GM12872 (cell line): ENCODE data around the gene TINAGL1.

Source experiments
- TF ChIP-seq, protein P1 (sequence below): IDR thresholded peaks from 3 replicates; pipeline ENCODE4 v1.5.1; 2011; ENCODE audit warnings: low read depth, mild to moderate bottlenecking, low read length, moderate library complexity; ENCODE audit not compliant: insufficient read depth

The TINAGL1 gene

DNA sequence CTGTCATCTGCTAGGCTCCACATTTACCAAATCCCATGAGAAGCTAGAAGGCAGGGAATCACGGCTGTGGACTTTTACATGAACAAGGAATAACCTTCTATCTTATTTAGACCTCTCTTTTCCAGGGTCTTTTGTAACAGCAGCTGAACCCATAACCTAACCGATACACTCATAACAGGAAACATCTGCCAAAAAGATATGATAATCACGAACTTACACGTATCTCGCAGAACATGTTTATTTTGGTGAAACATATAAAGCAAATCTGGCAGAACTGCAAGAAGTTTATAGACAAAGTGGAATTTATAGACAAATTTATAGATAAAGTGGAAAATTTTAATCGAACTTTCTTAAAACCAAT is 20.4 kb downstream of the TINAGL1 start:
- TF ChIP-seq, protein P1, sequence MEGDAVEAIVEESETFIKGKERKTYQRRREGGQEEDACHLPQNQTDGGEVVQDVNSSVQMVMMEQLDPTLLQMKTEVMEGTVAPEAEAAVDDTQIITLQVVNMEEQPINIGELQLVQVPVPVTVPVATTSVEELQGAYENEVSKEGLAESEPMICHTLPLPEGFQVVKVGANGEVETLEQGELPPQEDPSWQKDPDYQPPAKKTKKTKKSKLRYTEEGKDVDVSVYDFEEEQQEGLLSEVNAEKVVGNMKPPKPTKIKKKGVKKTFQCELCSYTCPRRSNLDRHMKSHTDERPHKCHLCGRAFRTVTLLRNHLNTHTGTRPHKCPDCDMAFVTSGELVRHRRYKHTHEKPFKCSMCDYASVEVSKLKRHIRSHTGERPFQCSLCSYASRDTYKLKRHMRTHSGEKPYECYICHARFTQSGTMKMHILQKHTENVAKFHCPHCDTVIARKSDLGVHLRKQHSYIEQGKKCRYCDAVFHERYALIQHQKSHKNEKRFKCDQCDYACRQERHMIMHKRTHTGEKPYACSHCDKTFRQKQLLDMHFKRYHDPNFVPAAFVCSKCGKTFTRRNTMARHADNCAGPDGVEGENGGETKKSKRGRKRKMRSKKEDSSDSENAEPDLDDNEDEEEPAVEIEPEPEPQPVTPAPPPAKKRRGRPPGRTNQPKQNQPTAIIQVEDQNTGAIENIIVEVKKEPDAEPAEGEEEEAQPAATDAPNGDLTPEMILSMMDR, result no peak

DNA sequence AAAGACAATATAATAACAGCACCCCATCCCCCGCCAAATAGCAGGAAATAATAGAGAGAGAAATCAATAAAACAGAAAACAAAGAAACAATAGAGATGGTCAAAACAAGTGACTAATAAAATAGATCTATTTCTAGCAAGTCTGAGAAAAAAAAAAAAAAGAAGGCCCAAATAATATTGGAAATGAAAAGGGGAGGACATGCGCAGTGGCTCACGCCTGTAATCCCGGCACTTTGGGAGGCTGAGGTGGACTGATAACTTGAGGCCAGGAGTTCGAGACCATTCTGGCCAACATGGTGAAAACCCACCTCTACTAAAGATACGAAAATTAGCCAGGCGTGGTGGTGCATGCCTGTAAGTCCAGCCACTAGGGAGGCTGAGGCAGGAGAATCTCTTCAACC is 22.7 kb downstream of the TINAGL1 start:
- TF ChIP-seq, protein P1, result no peak

DNA sequence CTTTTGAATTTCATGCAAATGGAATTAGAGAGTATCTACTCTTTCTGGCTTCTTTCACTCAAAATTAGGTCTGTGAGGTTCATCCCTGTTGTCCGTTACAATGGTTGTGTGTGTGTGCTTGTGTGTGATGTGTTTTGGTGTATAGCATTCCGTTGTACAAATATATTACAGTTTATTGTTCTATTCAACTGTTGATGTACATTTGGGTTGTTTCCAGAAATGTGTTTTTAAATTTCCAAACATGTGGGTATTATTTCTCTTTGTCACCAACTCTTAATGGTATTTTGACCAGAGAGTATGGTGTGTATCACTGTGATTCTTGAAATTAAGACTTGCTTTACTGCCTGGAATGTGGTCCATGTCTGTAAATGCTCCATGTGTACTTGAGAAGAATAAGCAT is 24.3 kb downstream of the TINAGL1 start:
- TF ChIP-seq, protein P1, result no peak

DNA sequence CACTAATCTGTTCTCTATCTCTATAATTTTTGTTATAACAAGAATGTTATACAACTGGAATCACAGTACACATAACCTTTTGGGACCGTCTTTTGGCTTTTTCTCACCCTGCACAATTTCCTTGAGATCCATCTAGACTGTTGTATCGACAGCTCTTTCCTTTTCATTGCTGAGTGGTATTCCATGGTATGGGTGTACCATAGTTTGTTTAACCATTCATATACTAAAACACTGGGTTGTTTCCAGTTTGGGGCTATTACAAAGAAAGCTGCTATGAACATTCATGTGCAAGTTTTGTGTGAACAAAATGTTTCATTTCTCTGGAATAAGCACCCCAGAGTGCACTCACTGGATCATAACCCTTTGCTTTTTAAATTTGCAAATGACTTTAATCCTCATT is 25.8 kb downstream of the TINAGL1 start:
- TF ChIP-seq, protein P1, result no peak

DNA sequence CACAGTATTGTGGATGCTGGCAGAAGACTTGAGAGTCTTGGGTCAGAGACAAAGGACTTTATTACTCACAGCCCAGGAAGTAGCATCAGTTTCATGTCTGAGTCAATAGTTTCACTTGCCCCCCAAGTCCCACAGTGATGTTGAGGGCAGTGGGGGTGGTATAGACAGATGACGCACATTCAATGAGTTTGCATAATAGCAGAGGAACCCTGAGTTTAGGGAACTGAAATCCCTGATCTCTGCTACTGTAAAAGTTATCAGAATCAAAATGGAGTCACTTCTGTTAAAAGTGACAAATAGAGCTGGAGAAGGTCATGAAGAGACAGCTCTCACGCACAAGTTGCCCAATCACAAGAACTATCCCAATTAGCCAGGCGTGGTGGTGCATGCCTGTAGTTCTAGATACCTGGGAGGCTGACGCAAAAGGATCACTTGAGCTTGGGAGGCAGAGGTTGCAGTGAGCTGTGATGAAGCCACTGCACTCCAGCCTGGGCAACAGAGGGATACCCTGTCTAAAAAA is 29.7 kb downstream of the TINAGL1 start:
- TF ChIP-seq, protein P1, result no peak

DNA sequence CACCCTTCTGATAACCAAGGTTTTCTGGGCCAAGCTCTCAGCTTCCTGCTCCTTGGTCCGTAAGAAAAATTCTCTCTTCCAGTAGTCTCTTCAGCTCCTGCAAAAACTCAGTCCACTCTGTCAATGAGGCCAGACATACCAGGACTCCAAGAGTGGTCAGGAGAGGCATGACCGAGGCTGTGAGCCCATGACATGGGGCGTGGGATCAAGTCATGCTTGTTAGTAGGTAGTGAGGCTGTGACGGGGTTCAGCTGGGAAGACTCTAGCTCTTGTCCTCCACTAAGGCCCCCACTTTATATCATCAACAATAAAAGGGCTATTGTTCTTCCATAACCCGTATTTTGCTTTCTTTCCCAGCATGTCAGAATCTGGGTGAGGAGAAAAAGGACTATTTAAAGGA is 31.0 kb downstream of the TINAGL1 start:
- TF ChIP-seq, protein P1, result no peak

DNA sequence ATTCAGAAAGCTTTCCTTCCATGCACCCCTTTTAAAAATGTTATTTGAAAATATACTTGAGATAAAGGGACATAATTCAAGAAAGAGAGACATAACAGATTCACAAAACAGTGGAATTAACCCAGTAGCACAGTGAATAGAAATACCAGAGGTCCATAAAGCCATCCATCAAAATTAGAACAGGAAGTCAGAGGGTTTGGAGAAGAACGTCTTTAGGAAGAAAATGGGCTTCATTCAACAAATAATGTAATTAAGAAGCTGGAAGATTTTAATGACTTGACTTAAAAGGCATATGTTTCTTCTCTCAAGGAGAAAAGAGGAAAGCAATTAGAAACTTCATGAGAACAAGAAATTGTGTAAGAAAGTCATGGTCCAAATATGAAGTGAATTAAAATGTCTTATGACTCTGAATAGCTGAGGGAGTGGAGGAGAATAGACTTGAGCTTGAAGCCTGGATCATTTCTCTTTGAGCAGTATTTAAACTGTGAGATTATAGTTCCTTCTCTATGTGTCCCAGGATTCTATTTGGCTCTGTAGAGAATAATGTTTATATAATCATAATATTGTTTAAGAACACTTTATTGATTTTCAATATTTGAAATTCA is 33.3 kb downstream of the TINAGL1 start:
- TF ChIP-seq, protein P1, result no peak
